PC-9 (cell line): ENCODE results near the gene RASGRF1. TPM values are rescaled to one million over a fixed set of nuclear protein-coding genes. Genes with fewer than 3 reads are reported as not detected.

ENCODE experiments used
- BruUV-seq: library from RNA; stranded (reverse); fragments of 400-500 nt; replicated peaks from 2 replicates; lab custom pipeline; 2021; lab: Mats Ljungman, UMichigan
- CTCF ChIA-PET: fragments of 300-600 bp; sonication (Branson Sonifier 250); formaldehyde crosslinking; loops from one replicate; lab custom pipeline; 2022; ENCODE audit warnings: antibody characterized with exemption; lab: Charles Lee
- POLR2A ChIA-PET: fragments of 300-600 bp; sonication (Branson Sonifier 250); formaldehyde crosslinking; loops from one replicate; lab custom pipeline; 2022; ENCODE audit warnings: antibody characterized with exemption; ENCODE audit not compliant: unreplicated experiment; lab: Charles Lee
- DNase-seq, 2 experiments: peaks; one replicate each; pipeline versions ENCODE4 v3.0.0 to v3.0.0-alpha.2; 2015 to 2022; ENCODE audit warnings: mixed read lengths in 1 of 2
- H2AFZ ChIP-seq: fragments of 200-600 bp; sonication (generic); 2 replicates; pipeline ENCODE4 v1.8.1; 2017; ENCODE audit warnings: antibody characterized with exemption
- H3F3A ChIP-seq: fragments of 200-600 bp; sonication (generic); 2 replicates; pipeline ENCODE4 v1.8.1; 2017; ENCODE audit warnings: antibody characterized with exemption, mild to moderate bottlenecking, low read depth; ENCODE audit not compliant: insufficient read depth
- H3K27ac ChIP-seq: fragments of 200-600 bp; sonication (generic); 2 replicates; pipeline ENCODE4 v1.6.1; 2016; ENCODE audit warnings: mixed run types
- H3K27me3 ChIP-seq: fragments of 200-600 bp; sonication (generic); 2 replicates; pipeline ENCODE4 v1.6.1; 2016; ENCODE audit warnings: low read depth, mixed run types; ENCODE audit not compliant: insufficient read depth
- H3K36me3 ChIP-seq: fragments of 200-600 bp; sonication (generic); 2 replicates; pipeline ENCODE4 v1.6.1; 2016; ENCODE audit warnings: low read depth, mixed run types
- H3K4me1 ChIP-seq: fragments of 200-600 bp; sonication (generic); replicated peaks from 2 replicates; pipeline ENCODE4 v1.6.1; 2016; ENCODE audit warnings: mixed run types; ENCODE audit not compliant: insufficient read depth
- H3K4me2 ChIP-seq: fragments of 200-600 bp; sonication (generic); 2 replicates; pipeline ENCODE4 v1.6.1; 2017; ENCODE audit warnings: mixed run types
- H3K4me3 ChIP-seq: fragments of 200-600 bp; sonication (generic); 2 replicates; pipeline ENCODE4 v1.6.1; 2016; ENCODE audit warnings: mixed run types
- H3K79me2 ChIP-seq: fragments of 200-600 bp; sonication (generic); 2 replicates; pipeline ENCODE4 v1.6.1; 2017; ENCODE audit warnings: low read depth, mixed run types
- H3K9me2 ChIP-seq: fragments of 200-600 bp; sonication (generic); 2 replicates; pipeline ENCODE4 v1.8.1; 2017; ENCODE audit warnings: mild to moderate bottlenecking; ENCODE audit not compliant: insufficient read depth
- H3K9me3 ChIP-seq: fragments of 200-600 bp; sonication (generic); 2 replicates; pipeline ENCODE4 v1.8.1; 2016; ENCODE audit warnings: low read depth; ENCODE audit not compliant: insufficient read depth
- H4K20me1 ChIP-seq: fragments of 200-600 bp; sonication (generic); 2 replicates; pipeline ENCODE4 v1.8.1; 2017; ENCODE audit not compliant: insufficient read depth
- CTCF ChIP-seq: fragments of 200-600 bp; sonication (generic); conservative IDR thresholded peaks from 2 replicates; pipeline ENCODE4 v1.6.1; 2017; ENCODE audit warnings: mixed run types, antibody characterized with exemption, mild to moderate bottlenecking, moderate library complexity
- EZH2 ChIP-seq: fragments of 200-600 bp; sonication (generic); IDR thresholded peaks from 2 replicates; pipeline ENCODE4 v1.8.0; 2017; ENCODE audit warnings: antibody characterized with exemption, low read depth
- intact Hi-C: fragments of 100-400 bp; cut with micrococcal nuclease; formaldehyde crosslinking; loops from one replicate; pipeline ENCODE4 v1.10.0; 2022; ENCODE audit not compliant: unreplicated experiment
- total RNA-seq: library from RNA; stranded (reverse); gene quantifications from 2 replicates; pipeline ENCODE4 v1.2.3, GENCODE V29; 2021

Gene RASGRF1
- total RNA-seq, 1 experiment from 2014 or later, result 6.0 TPM

DNA sequence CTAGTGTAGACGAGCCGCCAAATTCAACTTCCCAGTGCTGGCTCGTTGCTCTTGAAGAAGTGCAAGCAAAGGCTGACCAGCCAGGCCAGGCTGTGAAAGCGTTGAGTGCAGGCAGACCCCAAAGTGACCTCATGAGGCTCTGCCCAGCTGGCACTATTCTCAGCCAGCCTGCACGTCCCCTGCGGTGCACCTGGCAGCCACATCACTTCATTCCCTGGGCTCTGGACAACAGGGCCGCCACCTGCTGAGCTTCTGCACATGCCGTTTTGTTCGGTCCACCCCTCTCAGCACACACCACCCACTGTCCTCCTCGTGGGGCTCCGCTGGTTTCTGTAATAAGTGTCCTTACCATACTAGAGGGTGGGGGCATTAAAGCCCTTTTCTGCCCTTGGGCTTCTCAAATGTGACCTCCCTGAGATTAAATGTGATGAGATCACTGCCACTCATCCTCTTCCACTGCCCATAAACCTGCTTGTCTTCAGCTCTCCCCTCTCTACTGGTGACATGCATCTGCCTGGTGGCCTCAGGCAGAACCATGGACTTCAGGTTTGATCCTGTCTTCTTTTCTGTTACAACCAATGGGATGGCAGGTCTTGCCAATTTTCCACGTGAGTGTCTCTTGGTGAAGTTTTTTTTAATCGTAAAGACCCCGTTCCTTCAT is 6.1 kb downstream of the RASGRF1 start:
- H3K4me2 ChIP-seq, result no peak overlapping the region
- peaks cover 35% of the 10 kb centered on the region; the same call in 1 of the 2 replicates for H3K27me3 ChIP-seq
- H3K4me3 ChIP-seq, result no peak overlapping the region
- H3K27ac ChIP-seq, result no peak overlapping the region
- DNase-seq, result no peak
- H3K9me3 ChIP-seq, result no peaks in the 10 kb centered on the region
- H4K20me1 ChIP-seq, result no peaks in the 10 kb centered on the region
- H3K9me2 ChIP-seq, result no peaks in the 10 kb centered on the region
- H3K4me1 ChIP-seq, result no peaks in the 10 kb centered on the region
- ChIA-PET POLR2A (no interaction called here), CTCF (no interaction called here)
- BruUV-seq, result no TSS peak
- peaks cover 5% of the 10 kb centered on the region; the same call in 1 of the 2 replicates for H3F3A ChIP-seq
- H3K79me2 ChIP-seq, result no peaks in the 10 kb centered on the region
- no peak overlapping the region for H2AFZ ChIP-seq
- intact Hi-C loops, result no loop called here
- no peak for TF ChIP-seq EZH2
- TF ChIP-seq CTCF, result no peak
- no peaks in the 10 kb centered on the region for H3K36me3 ChIP-seq

DNA sequence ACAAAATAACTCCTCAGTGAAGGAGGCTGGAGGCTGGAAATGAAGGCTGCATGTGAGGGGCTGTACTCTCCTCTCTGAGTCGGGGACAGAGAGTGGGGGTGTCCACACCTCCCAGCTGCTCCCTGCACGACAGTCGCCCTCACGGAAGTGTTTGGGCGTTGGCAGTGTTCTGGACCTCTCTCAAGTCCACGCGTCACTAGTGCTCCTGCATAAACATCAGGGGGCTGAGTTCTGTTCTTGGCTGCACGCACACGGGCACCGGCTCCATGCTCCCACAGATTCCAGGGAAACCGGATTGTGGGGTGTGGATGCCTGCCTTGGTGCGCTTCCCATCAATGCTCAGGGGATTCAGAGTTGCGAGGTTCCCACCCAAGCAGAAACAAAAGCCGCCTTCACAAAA is 7.4 kb downstream of the RASGRF1 start:
- Histone ChIP-seq H3K4me3 (no peak overlapping the region), H3K79me2 (no peaks in the 10 kb centered on the region), H3K36me3 (no peaks in the 10 kb centered on the region), H3K27me3 (peaks cover 35% of the 10 kb centered on the region; the same call in 1 of the 2 replicates), H3K9me3 (no peaks in the 10 kb centered on the region), H3K9me2 (no peaks in the 10 kb centered on the region), H2AFZ (no peak overlapping the region), H3K4me2 (no peak overlapping the region), H3F3A (peaks cover 5% of the 10 kb centered on the region; the same call in 1 of the 2 replicates), H4K20me1 (no peaks in the 10 kb centered on the region), H3K4me1 (no peaks in the 10 kb centered on the region), H3K27ac (no peak overlapping the region)
- ChIA-PET CTCF (no interaction called here), POLR2A (no interaction called here)
- intact Hi-C loops, result no loop called here
- TF ChIP-seq EZH2 (no peak), CTCF (no peak)
- no TSS peak for BruUV-seq
- DNase-seq, result no peak

DNA sequence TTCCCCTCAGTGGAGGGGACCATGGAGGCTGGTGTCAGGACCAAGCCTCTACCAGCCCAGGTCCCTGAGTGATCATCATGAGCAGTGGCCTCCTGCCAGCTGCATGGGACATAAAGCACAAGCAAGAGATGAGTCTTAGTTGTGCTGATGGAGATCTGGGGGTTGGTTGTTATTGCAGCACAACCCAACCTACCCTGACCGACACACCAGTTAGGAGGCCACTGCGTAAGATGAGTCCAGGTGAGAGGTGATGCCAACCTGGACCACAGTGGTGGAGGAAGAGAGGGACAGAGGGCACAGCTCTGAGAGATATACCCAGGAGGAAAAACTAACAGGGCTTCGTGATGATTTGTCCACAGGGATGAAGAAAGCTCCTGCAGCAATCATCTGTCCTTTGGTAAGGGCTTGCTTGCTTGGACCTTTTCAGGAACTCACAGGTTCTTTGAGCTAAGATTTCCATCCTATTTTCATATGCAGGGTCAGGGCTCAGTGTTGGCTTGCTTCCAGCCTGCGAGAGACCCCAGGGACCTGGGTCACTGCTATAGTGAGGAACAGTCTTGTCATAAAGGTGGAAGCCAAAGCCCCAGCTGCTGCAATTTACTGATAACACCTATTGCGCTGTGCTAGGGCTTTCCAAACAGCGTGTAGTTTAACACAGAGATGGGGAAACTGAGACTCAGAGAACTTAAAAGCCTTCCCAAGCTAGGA is 8.1 kb downstream of the RASGRF1 start:
- POLR2A ChIA-PET, result no interaction called here
- Histone ChIP-seq H3K27ac (no peak overlapping the region), H3K36me3 (no peaks in the 10 kb centered on the region), H3F3A (peaks cover 5% of the 10 kb centered on the region; the same call in 1 of the 2 replicates), H3K9me2 (no peaks in the 10 kb centered on the region), H3K79me2 (no peaks in the 10 kb centered on the region), H4K20me1 (no peaks in the 10 kb centered on the region), H3K4me1 (no peaks in the 10 kb centered on the region), H2AFZ (no peak overlapping the region), H3K4me3 (no peak overlapping the region), H3K27me3 (peaks cover 32% of the 10 kb centered on the region; the same call in 1 of the 2 replicates), H3K4me2 (no peak overlapping the region), H3K9me3 (no peaks in the 10 kb centered on the region)
- no peak for DNase-seq
- CTCF ChIA-PET, result no interaction called here
- TF ChIP-seq EZH2, result no peak
- no peak for TF ChIP-seq CTCF
- no TSS peak for BruUV-seq
- intact Hi-C loops, result no loop called here
